ENCODE measurements around the gene AMPH.

GRCh38 chr7:38335128-38335491 is 296.1 kb downstream of the AMPH start:
- TF ChIP-seq EZH2phosphoT487 (IDR thresholded peaks at IDR 0.05; ENCODE audit: low read depth) (no peak), CTCF (IDR thresholded peaks at IDR 0.05; ENCODE audit: low read depth, low read length) (no peak)
